Measurements from ENCODE around the gene VASN.

VASN gene

DNA sequence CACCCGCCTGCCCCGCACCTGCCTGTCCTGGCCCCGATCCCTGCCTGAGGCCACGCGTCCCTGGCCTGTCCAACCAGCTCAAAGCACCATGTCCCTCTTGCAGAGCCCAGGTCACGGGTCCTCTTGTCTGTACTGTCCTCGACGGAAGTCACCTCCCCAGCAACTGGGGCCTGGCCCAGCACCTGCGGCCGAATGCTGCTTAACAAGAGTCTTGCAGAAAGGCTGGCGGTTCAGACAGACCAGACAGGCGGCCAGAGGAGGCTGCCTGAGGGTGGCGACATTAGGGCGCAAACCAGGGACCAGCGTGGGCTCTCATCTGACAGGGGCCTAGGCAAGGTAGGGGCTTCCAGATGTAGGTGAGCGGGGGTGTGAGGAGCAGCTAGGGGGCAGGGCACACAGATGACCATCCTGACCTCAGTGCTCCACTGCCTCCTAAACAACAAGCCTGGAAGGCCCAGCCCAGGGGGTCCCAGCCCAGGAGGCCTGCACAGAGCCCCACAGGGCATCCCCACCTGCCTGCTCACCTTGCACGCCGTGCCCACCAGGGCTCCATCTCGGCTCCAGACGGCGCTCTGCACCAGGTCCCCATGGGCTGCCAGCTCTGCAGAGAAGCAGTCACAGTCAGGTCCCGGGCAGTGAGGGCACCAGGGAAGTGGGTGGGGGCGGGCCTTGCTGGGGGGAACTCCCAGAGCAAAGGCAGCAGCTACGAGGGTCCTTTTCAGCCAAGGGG is 33.5 kb downstream of the VASN start:
- no peak for DNase-seq

DNA sequence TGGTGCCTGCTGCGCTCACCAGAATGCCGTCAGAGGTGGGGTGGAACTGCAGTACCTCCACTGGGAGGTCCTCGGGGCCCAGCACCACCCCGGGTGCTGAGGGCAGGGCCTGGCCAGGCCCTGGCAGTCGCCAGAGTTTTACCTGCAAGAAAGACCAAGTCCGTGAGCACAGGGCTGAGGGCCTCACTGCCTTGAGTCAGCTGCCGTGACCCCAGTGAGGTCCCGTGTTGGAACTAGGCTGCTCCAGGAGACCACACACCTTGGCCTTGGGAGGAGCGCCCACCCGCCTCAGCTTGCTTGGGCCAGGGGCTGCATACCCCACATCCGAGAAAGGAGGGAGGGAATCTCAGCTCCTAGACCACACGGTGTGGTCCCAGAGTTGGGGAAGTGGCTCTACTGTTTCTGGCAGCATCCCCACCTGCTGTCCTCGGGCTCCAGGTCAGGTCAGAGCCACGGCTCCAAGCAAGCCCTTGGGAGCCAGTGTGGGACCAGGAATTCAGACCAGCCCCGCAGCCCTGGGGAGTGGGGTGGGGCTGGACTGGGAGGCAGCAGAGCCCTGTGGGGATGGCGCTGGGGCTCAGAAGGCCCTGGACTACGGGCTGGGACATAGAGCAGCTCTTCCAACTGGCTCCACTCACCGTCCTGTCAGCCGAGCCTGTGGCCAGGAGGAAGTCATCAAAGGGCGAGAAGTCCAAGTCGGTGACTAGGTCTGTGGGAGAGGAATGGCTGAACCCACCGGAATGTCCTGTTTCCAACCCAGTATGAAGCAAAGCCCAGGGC is 36.1 kb downstream of the VASN start:
- DNase-seq = no peak

DNA sequence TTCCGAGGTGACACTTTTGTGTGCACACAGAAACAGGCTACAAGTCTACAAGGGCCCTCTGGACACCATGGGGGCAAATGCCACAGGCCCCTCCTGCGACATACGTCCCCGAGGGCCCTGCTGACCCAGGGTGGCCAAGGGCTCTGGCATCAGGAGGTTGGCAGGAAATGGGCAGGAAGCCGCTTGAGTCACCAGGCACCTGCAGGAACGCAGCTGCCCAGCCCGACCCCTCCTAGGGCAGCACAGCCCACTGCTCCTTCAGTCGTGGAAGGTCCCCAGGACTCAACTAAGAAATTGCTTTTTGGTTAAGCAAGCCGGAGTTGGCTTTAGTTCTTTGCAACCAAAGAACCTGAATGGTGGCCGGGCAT is 36.7 kb downstream of the VASN start:
- no peak for DNase-seq

DNA sequence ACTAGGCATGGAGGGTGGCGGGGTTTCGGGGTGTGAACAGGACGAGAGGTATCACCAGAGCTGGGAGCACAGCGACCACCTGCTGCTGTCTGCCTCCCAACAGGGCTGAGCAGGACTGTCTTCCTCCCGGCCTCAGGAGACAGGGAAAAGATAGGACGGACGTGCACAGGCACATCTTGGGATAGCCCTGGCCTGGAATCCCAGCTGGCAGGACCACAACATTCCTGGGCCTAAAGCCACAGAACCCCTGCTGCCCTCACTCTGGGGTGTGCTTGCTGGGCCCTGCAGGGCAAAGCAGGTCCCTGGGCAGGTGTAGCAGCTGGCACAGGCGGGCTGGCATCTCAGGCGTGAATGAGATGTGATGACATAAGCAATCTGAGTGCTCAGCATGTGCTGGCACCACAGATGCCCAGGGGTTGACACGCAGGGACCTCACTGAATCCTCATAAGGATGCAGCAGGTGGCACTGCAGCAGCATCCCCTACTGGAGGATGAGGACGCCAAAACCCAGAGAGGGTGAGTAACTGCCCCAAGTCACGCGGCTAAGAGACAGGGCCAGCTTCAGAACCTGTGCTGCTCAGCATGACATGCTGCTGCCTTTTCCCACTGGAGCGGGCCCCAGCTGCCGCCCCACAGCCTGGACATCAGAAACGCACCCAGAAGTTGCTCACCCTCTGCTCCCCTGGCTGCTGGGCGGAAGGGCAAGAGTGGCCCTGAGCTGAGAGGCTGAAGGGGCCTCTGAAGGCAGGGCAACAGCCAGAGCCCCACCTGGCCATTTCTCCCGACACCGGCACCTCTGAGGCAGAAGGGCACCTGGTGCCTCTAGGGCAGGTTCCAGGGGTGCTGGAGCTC is 37.7 kb downstream of the VASN start:
- DNase-seq = no peak

DNA sequence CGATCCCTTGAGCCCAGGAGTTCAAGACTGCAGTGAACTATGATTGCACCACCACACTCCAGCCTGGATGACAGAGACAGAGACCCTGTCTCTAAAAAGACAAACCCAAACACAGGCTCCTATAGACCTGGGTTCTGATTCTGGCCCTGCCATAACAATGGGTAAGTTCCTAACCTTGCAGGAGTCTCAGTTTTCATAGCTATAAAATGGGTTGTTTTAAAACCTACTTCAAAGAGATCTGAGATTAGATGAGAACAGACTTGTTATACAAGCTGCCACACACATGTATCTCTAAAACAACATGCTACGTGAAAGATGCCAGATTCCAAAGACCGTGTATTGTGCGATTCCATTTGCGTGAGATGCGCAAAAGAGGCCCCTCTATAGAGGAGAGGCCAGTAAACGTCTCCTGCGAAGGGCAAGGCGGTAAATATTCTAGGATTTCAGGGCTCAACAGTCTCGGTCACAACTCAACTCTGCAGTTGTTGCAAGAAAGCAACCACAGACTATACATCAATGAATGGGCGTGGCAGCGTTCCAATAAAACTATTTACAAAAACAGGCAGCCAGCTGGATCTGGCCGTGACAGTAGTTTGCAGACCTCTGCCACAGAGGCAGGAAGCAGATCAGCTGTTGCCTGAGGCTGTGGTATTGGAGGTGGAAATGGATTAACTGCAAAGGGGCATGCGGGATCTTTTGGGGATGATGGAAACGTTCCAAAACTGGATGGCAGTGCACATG is 38.9 kb downstream of the VASN start:
- no peak for DNase-seq

DNA sequence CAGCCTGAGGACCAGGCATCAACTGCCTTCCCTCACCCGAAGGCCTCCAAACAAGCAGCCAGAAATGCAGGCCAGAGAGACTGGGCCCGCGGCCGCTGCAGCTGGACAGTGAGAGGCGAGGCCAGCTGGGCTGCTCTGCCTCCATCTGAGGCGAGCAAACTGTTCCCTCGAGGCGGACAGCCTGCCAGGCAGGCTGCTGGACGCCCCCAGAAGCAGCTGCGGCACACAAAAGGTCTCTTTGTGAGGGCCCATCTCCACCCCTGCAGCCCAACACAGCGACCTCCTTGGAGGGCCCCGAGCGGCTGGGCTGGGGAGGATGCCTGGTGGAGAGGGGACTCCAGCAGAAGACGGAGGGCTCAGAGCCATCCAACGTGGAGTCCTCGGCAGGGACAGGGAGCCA is 40.0 kb downstream of the VASN start:
- DNase-seq = no peak

DNA sequence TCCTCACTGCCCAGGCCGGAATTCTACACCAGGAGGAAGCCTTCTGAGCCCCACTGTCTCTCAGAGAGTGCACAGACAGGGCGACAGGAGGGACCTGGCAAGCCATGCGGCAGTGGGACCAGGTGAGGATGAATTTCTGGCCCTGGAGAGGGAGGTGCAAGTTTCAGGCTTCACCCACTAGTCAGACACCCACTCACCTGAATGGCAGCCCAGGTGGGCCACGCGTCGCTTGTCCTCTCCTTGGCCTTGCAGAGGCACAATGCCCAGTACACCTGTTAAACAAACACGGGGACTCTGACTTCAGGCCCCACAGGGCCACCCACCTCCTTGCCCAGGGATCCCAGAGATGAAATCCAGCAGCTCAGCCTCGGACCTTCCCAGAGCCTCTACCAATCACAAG is 40.5 kb downstream of the VASN start:
- DNase-seq = no peak

DNA sequence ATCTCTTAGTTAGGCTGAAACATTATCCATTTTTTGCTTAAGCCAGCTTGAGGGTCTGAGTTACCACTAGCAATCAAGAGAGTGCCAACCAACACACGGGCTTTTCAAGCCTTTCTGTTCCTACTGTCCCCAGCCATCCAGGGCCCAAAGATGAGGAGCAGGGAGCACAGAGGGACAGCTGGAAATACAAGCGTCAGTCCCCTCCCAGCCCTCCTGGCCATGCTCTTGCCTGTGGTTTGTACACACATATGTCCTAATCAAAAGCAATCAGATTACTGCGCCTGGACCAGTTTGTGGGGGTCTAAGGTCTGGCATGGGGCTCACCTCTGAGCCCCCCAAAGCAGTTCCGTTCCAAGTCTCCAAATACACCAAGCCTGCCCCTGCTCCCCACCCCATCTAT is 41.2 kb downstream of the VASN start:
- no peak for DNase-seq

DNA sequence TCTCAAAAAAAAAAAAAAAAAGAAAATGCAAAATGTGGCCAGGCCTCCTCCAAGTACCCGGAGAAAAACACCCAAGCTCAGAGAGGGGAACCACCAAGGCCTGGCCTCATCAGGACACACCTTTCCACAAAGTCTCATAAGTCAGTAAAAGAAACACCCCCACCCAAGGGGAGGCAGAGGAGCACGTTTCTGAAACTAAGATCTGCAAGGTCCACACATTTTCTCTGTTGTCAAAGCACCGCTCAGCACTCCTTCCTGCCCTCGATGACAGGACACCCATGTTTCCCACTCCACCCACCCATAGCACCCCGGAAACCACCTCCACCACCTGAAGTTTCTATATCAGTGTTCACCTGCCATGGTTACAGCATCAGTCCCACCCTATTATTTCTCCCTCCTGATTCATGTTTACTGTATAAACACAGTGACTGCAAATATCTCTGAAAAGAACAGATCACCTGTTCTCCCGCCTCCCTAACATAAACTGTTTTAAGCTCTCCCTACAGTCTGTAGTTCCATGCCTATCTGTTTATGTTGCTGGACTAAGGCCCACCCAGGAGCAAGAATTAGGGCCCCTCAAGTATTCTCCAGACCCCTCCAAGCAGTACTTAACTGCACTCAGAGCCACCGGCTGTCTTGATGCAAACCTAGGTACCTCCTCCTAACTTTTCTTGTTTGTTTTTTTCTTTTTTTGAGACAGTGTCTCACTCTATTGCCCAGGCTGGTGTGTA is 42.7 kb downstream of the VASN start:
- DNase-seq = peak; percentile 59 to 83

DNA sequence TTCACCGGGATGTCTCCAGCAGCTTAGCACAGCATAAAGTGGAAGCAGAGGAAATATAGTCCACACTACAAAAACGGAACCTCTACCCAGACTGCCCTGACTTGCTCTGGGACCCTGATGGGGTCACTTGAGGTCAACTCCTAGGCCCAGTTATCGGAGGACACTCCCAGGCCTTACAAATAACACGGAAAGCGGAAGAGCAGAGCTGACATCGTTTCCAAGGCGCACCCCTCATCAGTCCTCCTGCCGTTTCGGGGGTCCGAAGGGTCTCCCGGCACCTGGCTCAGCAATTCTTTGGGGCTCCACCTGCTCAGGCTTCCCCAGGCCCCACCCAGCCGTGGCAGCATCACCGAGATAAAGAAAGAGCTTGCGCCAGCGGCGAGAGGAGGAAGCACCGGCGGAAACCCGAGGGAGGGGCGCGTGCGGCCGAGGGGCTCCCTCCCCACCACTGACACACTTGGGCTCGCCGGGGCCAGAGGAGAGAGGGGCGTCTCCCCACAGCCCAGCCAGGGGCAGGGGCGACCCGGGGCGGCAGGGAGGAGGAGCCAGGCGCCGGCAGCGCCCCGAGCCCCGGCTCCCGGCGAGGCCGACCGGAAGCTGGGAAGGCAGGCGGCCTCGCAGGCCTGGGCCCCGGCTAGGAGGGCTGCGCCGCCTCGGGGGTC is 44.0 kb downstream of the VASN start:
- DNase-seq = peak; percentile 48

DNA sequence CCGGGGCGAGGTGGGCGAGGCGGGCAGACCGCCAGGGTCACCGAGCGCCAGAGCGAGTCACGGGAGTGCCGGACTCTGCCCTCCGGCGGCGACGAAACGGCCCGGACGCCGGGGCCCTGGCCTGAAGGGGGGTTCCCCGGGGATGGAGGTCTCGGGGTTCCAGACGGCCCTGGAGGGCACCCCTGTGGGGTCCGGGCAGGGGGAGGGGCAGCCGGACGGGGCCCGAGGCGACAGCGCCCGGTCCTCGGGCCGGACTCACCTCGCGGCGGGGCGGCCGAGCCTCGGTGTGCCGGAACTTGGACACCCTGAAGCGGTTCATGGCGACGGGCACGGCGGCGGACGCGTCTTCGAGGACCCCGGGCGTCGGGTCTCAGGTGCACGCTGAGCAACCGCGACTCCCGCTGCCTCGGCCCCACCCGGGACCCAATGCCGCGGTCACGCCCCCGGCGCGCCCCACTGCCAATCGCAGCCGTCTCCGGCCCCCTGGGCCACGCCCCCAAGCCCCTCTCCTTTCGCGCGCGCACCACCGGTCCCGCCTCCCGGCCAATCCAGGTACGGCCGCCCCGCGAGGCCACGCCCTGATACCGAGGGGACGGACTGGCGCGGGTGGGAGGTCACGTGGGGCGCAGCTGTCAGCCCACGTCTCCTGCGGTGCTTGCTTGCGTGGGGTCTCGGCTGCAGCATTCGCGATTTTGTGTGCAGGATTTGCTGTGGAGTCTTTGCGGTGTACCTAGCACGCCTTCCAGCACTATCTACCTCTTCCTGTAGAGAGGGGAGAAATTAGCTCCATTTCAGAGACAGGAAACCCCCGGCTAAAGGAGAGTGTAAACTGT is 44.8 kb downstream of the VASN start, which contains the start of gene CORO7:
TSS of gene CORO7 (minus strand) at position 397 of the 833 bp plus-strand sequence. CDS start at position 319, 78 bp downstream.
- DNase-seq = peak; percentile 99

DNA sequence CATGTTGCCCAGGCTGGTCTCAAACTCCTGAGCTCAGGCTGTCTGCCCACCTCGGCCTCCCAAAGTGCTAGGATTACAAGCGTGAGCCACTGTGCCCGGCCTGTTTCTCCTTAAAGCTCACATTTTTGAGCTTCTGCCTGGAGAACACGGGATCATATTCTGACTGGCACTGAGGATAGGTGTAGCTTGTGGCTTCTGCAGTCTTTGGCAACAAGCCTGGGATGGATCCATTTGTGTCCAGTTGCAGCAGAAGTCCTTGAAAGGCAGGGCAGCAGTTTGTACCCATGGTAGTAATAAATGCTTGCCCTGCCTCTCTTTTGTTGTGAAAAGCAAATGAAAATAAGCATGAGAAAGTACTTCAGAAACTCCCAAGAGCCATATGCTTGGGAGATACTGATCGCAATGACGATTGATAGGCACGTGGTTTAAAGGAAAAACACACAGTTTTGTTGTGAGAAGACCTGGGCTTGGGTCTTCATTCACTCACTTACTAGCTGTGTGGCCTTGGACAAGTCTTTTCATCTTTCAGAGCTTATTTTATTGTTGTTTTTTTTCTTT is 47.8 kb downstream of the VASN start:
- no peak for DNase-seq

DNA sequence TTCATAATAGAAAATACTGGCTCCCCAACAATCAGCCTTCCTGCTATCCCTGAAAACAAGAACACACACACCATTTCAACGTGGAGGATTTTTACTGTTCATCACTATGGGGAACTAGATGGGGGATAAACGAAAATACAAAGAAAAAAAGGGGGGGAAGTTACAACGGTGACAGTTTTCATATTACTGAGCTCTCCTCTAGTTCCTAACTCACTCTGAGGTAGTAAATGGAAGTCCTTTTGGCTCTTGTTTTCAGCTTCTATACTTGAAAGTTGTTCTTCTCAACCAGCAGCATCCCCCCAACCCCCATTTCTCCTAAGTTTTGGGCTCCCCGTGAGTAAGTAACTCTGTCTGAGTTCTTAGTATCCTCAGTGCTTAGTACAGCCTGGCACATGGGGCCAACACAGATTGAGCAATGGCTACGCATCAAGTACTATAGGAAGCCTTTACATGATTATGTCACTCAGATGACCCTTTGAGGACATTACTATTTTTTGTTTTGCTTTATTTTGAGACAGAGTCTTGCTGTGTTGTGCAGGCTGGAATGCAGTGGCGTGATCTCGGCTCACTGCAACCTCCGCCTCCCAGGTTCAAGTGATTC is 49.0 kb downstream of the VASN start:
- DNase-seq = no peak

DNA sequence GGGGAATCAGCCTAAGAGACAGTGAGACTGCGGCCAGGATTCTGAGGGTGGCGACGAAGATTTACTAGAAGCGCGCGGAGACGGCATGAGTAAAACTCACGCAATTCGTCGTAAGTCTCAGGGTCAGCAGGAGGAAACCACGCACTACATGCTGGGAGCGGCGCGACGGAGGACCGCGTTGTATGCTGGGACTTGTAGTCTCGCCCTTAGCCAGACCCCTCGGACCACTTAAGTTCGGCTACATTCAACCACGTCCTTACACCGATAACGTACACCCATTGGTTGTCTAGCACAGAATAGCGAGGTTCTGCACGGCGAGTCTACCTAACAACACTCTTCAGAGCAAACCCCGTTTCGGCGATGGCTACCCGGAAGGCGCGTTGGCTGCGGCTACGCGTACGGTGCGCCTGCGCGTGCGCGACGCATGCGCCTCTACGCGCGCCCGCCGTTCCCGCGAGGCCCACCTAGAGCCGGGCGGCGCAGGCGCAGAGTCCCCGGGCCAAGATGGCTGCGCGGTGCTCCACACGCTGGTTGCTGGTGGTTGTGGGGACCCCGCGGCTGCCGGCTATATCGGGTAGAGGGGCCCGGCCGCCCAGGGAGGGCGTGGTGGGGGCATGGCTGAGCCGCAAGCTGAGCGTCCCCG is 53.9 kb downstream of the VASN start, which contains the start of gene DNAJA3:
TSS of gene DNAJA3 (plus strand) at position 491 of the 643 bp plus-strand sequence. CDS start at position 505, 14 bp downstream.
- DNase-seq = peak; percentile 89 to 93

DNA sequence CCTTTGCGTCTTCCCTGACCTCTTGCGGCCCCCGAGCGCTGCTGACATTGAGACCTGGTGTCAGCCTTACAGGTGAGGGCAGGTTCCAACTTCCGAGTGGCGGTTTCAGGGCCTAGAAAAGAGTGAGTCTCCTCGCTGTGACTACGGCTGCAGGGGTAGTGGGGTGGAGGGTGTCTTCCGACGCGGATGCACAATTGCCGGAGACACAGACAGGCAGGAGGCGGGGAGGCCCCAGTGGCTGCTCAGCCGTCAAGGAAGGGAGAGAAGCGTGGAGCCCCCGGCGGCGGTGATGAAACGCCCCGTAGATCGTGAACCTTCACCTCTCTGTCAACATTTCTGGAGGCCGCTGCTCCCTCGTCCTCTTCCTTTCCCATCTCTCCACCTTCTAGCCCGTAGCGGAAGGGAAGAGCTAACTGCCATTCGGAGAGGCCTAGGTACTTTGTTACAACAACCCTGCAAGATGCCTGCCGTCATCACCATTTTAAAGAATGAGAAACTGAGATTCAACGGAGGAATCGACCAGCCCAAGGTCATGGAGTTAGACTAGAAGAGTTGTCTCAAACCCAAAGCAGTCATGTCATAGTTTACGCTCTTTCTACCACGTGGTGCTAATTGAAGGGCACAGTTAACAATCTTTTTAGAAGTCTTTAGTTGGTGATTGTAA is 54.5 kb downstream of the VASN start:
- no peak for DNase-seq

DNA sequence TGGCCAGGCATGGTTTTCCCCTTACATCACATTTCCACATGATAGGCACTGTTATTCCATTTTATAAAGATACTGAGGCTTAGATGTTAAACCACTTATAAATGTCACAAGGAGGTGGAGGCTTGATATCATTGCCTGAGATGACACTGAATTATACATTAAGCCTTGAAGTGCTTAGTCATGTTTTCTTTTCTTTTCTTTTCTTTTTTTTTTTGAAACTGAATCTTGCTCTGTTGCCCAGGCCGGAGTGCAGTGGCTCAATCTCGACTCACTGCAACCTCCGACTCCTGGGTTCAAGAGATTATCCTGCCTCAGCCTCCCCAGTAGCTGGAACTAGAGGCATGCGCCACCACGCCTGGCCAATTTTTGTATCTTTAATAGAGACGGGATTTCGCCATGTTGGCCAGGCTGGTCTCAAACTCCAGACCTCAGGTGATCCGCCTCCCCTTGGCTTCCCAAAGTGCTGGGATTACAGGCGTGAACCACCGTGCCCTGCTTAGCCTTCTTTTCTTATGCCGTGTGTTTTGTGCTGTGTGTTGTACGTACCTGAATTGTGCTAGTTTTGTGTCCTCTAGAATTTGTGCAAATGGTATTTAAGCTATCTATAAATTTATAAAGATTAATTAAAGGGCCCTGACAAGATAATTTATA is 55.2 kb downstream of the VASN start:
- DNase-seq = no peak

DNA sequence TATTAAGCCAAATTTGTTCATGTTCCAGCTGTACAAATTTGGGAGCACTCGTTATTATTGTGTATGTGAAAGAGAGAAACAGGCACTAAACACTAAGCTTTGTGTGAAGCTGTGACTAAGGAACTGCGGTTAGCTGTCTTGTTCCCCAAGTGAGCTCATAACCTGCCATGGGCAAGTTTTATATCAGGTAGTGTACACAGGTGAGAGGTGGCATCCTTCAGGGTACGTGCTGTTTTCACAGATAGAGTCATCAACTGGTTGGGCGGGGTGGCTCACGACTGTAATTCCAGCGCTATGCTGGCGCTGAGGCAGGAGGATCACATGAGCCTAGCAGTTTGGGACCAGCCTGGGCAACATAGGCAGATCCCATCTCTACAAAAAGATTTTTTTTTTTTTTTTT is 56.9 kb downstream of the VASN start:
- DNase-seq = no peak

DNA sequence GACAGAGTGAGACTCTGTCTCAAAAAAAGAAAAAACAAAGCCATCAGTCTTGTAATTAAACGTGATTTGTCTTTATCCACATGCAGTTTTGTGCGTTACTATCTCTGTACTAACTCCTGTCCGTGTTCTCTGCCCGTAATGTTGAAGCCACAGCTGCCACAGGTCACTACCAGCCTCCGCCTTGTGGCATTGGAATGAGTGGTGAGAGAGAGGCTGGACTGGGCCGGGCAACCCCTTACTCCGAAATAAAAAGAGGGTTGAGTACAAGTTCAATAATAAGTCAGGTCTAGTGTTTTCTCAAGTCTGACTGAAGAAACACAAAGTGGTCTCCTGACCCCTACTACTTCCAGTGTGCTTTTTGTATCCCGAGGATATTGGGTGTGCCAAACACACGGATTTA is 59.4 kb downstream of the VASN start:
- DNase-seq = no peak
